A549 (cell line): Measurements from ENCODE around the gene ADGRL3. TPM values are rescaled to one million over a fixed set of nuclear protein-coding genes. Genes with fewer than 3 reads are reported as not detected.

Experiments
- ATAC-seq, 2 experiments: fragments of 200-7000 bp in 1 of 2; fragments of >200 bp in 1 of 2; cut with Nextera tagmentation in 1 of 2; cut with Tn5 transposase in 1 of 2; 3 replicates each; pipeline versions ENCODE4 v1.8.0 to v1.9.1; 2018 to 2020; ENCODE audit warnings: mild to moderate bottlenecking in 1 of 2, moderate library complexity in 1 of 2
- CTCF ChIA-PET: fragments of 300-600 bp; sonication (Branson Sonifier 250); formaldehyde crosslinking; extraction: SDS; loops from one replicate; lab custom pipeline; 2021; ENCODE audit warnings: antibody characterized with exemption, inconsistent platforms; lab: Yijun Ruan, JAX
- POLR2A ChIA-PET: fragments of 350-600 bp; formaldehyde crosslinking; extraction: SDS; loops from one replicate; lab custom pipeline; 2021; ENCODE audit warnings: antibody characterized with exemption, inconsistent platforms; lab: Yijun Ruan, JAX
- DNase-seq, 2 experiments: peaks; one replicate each; pipeline versions ENCODE4 v3.0.0 to v3.0.0-alpha.2; 2011 to 2016; ENCODE audit warnings: low read depth in 1 of 2, low spot score in 1 of 2
- FAIRE-seq: peaks from 2 replicates; lab custom pipeline; 2011; peaks lifted over from hg19 to GRCh38; lab: Jason Lieb, UNC
- H3K27ac ChIP-seq, 2 experiments: fragments of >200 bp; sonication (Bioruptor Twin); formaldehyde crosslinking; 3 replicates each; pipeline ENCODE4 v1.5.1; 2016 to 2017
- H3K4me1 ChIP-seq: fragments of >200 bp; sonication (Bioruptor Twin); formaldehyde crosslinking; 3 replicates; pipeline ENCODE4 v1.6.1; 2016
- H3K4me2 ChIP-seq: fragments of >200 bp; sonication (Bioruptor Twin); formaldehyde crosslinking; 3 replicates; pipeline ENCODE4 v1.6.1; 2016
- H3K4me3 ChIP-seq: fragments of >200 bp; sonication (Bioruptor Twin); formaldehyde crosslinking; 3 replicates; pipeline ENCODE4 v1.5.1; 2016
- H3K9me3 ChIP-seq: fragments of >200 bp; sonication (Bioruptor Twin); formaldehyde crosslinking; 3 replicates; pipeline ENCODE4 v1.6.1; 2016
- CBX2 ChIP-seq: fragments of 200-600 bp; sonication (generic); IDR thresholded peaks from 2 replicates; pipeline ENCODE4 v1.6.1; 2016; ENCODE audit warnings: low read depth, mild to moderate bottlenecking, borderline replicate concordance
- CBX8 ChIP-seq: fragments of 200-600 bp; sonication (generic); IDR thresholded peaks from 2 replicates; pipeline ENCODE4 v1.6.1; 2016
- CEBPB ChIP-seq, 2 experiments: fragments of >200 bp in 1 of 2; sonication (Bioruptor Twin) in 1 of 2; formaldehyde crosslinking in 1 of 2; IDR thresholded peaks; 2 replicates each; pipeline ENCODE4 v1.6.1; 2012 to 2016
- EHMT2 ChIP-seq: fragments of 200-600 bp; sonication (generic); IDR thresholded peaks from 2 replicates; pipeline ENCODE4 v1.6.1; 2016; ENCODE audit warnings: antibody characterized with exemption, low read depth, mild to moderate bottlenecking, moderate library complexity
- ELK1 ChIP-seq: fragments of 150-350 bp; IDR thresholded peaks from 2 replicates; pipeline ENCODE4 v1.6.1; 2014; ENCODE audit warnings: low read depth, mild to moderate bottlenecking, low read length
- EP300 ChIP-seq, 2 experiments: fragments of >200 bp; sonication (Bioruptor Twin); formaldehyde crosslinking; IDR thresholded peaks; 2 replicates in 1 of 2; 3 replicates in 1 of 2; pipeline ENCODE4 v1.6.1; 2016 to 2017
- ESRRA ChIP-seq: fragments of 150-350 bp; IDR thresholded peaks from 2 replicates; pipeline ENCODE4 v1.6.1; 2014; ENCODE audit warnings: mild to moderate bottlenecking, low read length, borderline replicate concordance
- FOSB ChIP-seq: fragments of 250-450 bp; sonication (Bioruptor Pico); IDR thresholded peaks from 2 replicates; pipeline ENCODE4 v1.5.0; 2020; ENCODE audit warnings: mild to moderate bottlenecking, moderate library complexity
- FOSL2 ChIP-seq, 2 experiments: fragments of 450-650 bp in 1 of 2; fragments of >200 bp in 1 of 2; sonication (Bioruptor Twin) in 1 of 2; formaldehyde crosslinking; IDR thresholded peaks; 2 replicates each; pipeline versions ENCODE4 v1.5.0 to v1.6.1; 2016 to 2020; ENCODE audit warnings: mild to moderate bottlenecking in 1 of 2, moderate library complexity in 1 of 2
- GATA3 ChIP-seq: IDR thresholded peaks from 2 replicates; pipeline ENCODE4 v1.6.1; 2012; ENCODE audit warnings: borderline replicate concordance
- HES2 ChIP-seq: fragments of >200 bp; sonication (Bioruptor Twin); formaldehyde crosslinking; IDR thresholded peaks from 2 replicates; pipeline ENCODE4 v1.6.1; 2016
- HEYL ChIP-seq: fragments of 250-450 bp; sonication (Bioruptor Pico); IDR thresholded peaks from 2 replicates; pipeline ENCODE4 v1.8.0; 2021; ENCODE audit warnings: mild to moderate bottlenecking, moderate library complexity
- HOXB13 ChIP-seq: fragments of 250-450 bp; sonication (Bioruptor Pico); IDR thresholded peaks from 2 replicates; pipeline ENCODE4 v1.5.0; 2020; ENCODE audit warnings: low read depth, mild to moderate bottlenecking, moderate library complexity
- HOXB5 ChIP-seq: fragments of 250-450 bp; sonication (Bioruptor Pico); IDR thresholded peaks from 2 replicates; pipeline ENCODE4 v1.5.0; 2020; ENCODE audit warnings: mild to moderate bottlenecking, moderate library complexity
- JUNB ChIP-seq: fragments of >200 bp; sonication (Bioruptor Twin); formaldehyde crosslinking; IDR thresholded peaks from 2 replicates; pipeline ENCODE4 v1.6.1; 2016
- KDM1A ChIP-seq: fragments of 200-600 bp; sonication (generic); IDR thresholded peaks from 2 replicates; pipeline ENCODE4 v1.6.1; 2016; ENCODE audit warnings: low read depth, mild to moderate bottlenecking
- MAFK ChIP-seq: fragments of 450-650 bp; IDR thresholded peaks from 2 replicates; pipeline ENCODE4 v1.6.1; 2014; ENCODE audit not compliant: partially characterized antibody
- MAZ ChIP-seq: fragments of 150-350 bp; IDR thresholded peaks from 2 replicates; pipeline ENCODE4 v1.6.1; 2014; ENCODE audit warnings: antibody characterized with exemption, low read depth, low read length, borderline replicate concordance
- NFE2L2 ChIP-seq: fragments of 150-350 bp; conservative IDR thresholded peaks from 2 replicates; pipeline ENCODE4 v1.6.1; 2014; ENCODE audit warnings: low read length
- NR3C1 ChIP-seq: fragments of >200 bp; sonication (Bioruptor Twin); formaldehyde crosslinking; IDR thresholded peaks from 3 replicates; pipeline ENCODE4 v1.6.1; 2017
- PHF8 ChIP-seq: fragments of 200-600 bp; sonication (generic); IDR thresholded peaks from 2 replicates; pipeline ENCODE4 v1.6.1; 2016; ENCODE audit warnings: low read depth, mild to moderate bottlenecking, antibody characterized with exemption, moderate library complexity, borderline replicate concordance
- POLR2A ChIP-seq: IDR thresholded peaks from 2 replicates; pipeline ENCODE4 v1.6.1; 2012; ENCODE audit warnings: mild to moderate bottlenecking, low read length
- RCOR1 ChIP-seq: fragments of 150-350 bp; IDR thresholded peaks from 2 replicates; pipeline ENCODE4 v1.6.1; 2014; ENCODE audit warnings: antibody characterized with exemption, low read length, low read depth
- RNF2 ChIP-seq: fragments of 200-600 bp; sonication (generic); IDR thresholded peaks from 2 replicates; pipeline ENCODE4 v1.6.1; 2016; ENCODE audit warnings: low read depth, mild to moderate bottlenecking, antibody characterized with exemption, moderate library complexity, borderline replicate concordance
- TP53 ChIP-seq: fragments of 250-450 bp; sonication (Bioruptor Pico); IDR thresholded peaks from 2 replicates; pipeline ENCODE4 v1.5.0; 2021; ENCODE audit warnings: mild to moderate bottlenecking, moderate library complexity
- ZNF302 ChIP-seq: fragments of 250-450 bp; sonication (Bioruptor Pico); IDR thresholded peaks from 2 replicates; pipeline ENCODE4 v1.9.0; 2021; ENCODE audit warnings: inconsistent platforms, mild to moderate bottlenecking, moderate library complexity
- WGBS: methylation state at CpG from one replicate; pipeline ENCODE4 v1.1.6; 2017; ENCODE audit errors: missing lambda C conversion rate; 5-methylcytosine and 5-hydroxymethylcytosine counted together
- polyA plus RNA-seq, 4 experiments: library from polyadenylated mRNA; depleted of rRNA in 3 of 4; stranded (reverse); fragments of >200 nt; fragmentation: RNase III in 1 of 4; extraction: RNeasy Plus Mini Kit Qiagen cat#74134 plus additional on column Dnase treatment in 1 of 4; gene quantifications; 2 replicates in 3 of 4; 3 replicates in 1 of 4; pipeline ENCODE4 v1.2.3, GENCODE V29; 2011 to 2017
- TF ChIP-seq, protein P1 (sequence below): fragments of >200 bp; sonication (Bioruptor Twin); formaldehyde crosslinking; IDR thresholded peaks from 3 replicates; pipeline ENCODE4 v1.5.1; 2016
- TF ChIP-seq, protein P2 (sequence below): fragments of 450-650 bp; IDR thresholded peaks from 2 replicates; pipeline ENCODE4 v1.6.1; 2014; ENCODE audit warnings: antibody characterized with exemption
- TF ChIP-seq, protein P3 (sequence below): fragments of 200-600 bp; sonication (generic); IDR thresholded peaks from 2 replicates; pipeline ENCODE4 v1.6.1; 2016; ENCODE audit warnings: antibody characterized with exemption, mild to moderate bottlenecking, moderate library complexity

The ADGRL3 gene
- polyA plus RNA-seq, 2 of the 4 experiments (the other 2 are of a cell fraction), result 0.05 to 0.12 TPM

- TF ChIP-seq, protein P1, sequence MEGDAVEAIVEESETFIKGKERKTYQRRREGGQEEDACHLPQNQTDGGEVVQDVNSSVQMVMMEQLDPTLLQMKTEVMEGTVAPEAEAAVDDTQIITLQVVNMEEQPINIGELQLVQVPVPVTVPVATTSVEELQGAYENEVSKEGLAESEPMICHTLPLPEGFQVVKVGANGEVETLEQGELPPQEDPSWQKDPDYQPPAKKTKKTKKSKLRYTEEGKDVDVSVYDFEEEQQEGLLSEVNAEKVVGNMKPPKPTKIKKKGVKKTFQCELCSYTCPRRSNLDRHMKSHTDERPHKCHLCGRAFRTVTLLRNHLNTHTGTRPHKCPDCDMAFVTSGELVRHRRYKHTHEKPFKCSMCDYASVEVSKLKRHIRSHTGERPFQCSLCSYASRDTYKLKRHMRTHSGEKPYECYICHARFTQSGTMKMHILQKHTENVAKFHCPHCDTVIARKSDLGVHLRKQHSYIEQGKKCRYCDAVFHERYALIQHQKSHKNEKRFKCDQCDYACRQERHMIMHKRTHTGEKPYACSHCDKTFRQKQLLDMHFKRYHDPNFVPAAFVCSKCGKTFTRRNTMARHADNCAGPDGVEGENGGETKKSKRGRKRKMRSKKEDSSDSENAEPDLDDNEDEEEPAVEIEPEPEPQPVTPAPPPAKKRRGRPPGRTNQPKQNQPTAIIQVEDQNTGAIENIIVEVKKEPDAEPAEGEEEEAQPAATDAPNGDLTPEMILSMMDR, result no peak
Observed at GRCh38 chr4:61596606-61597340, 396.6 kb downstream of the ADGRL3 start (continued).

DNA sequence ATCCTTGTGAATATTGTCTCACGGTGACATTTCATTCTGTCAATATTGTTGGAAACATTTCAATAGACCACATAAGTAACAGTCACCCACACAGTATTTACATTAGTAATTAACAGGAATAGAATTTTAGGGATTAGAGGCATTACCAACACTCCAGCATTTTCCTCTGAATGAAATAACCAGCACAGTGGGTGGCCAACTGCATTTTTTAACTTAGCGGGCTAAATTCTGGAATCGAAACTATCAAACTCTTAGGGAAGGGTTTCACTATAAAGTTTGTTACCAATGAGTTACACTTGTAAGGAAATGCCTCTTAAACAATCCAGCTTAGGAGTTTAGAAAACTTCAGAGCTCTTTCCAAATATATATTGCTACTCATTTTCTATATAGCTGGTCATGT is 403.0 kb downstream of the ADGRL3 start:
- H3K4me1 ChIP-seq, result no peaks in the 10 kb centered on the region
- H3K4me3 ChIP-seq, result no peak overlapping the region
- FAIRE-seq, result no peak
- H3K27ac ChIP-seq, result no peak overlapping the region
- no peaks in the 10 kb centered on the region for H3K9me3 ChIP-seq
- DNase-seq, result no peak
- CTCF ChIA-PET, result no interaction called here
- WGBS, result 62% methylated on average over 3 of the region's 3 CpGs
- no peak for TF ChIP-seq PHF8
- no peak for TF ChIP-seq NFE2L2
- TF ChIP-seq CBX8, result no peak
- no peak for TF ChIP-seq FOSB (CRISPR knock-in tag)
- TF ChIP-seq RCOR1, result no peak
- TF ChIP-seq ESRRA, result no peak
- TF ChIP-seq ELK1, result no peak
- no peak for TF ChIP-seq CBX2
- TF ChIP-seq RNF2, result no peak
- no peak for TF ChIP-seq NR3C1
- no peak for TF ChIP-seq ZNF302 (CRISPR knock-in tag)
- TF ChIP-seq HOXB5, result no peak
- no peak for TF ChIP-seq TP53
- TF ChIP-seq, all 56 proteins: peak for 0
- POLR2A ChIA-PET, result no interaction called here
- H3K4me2 ChIP-seq, result no peak overlapping the region
- ATAC-seq, result no peak

DNA sequence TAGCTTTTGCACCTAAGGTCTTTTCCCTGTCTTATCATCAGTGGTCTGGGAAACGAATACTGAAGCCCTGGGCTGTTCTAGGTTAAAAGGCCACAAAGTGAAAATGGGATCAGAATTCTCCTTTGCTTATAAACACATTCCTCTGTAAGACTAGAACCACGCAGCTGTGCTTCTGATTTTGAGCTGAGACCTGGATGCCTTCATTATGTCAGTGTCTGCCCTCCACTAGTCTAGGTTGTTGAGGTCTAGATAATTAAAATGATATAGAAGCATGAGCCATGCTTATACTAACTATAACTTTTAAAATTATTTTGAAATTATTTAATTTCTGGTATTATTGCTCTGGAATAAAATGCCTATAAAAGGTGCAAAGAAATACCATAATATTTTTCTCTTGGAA is 403.9 kb downstream of the ADGRL3 start:
- TF ChIP-seq POLR2A, result no peak
- no peak for TF ChIP-seq GATA3
- TF ChIP-seq, protein P2, sequence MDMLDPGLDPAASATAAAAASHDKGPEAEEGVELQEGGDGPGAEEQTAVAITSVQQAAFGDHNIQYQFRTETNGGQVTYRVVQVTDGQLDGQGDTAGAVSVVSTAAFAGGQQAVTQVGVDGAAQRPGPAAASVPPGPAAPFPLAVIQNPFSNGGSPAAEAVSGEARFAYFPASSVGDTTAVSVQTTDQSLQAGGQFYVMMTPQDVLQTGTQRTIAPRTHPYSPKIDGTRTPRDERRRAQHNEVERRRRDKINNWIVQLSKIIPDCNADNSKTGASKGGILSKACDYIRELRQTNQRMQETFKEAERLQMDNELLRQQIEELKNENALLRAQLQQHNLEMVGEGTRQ, result no peak
- no peak for TF ChIP-seq MAZ
- no peak for TF ChIP-seq FOSB (CRISPR knock-in tag)
- no peak for TF ChIP-seq MAFK
- TF ChIP-seq, protein P3, sequence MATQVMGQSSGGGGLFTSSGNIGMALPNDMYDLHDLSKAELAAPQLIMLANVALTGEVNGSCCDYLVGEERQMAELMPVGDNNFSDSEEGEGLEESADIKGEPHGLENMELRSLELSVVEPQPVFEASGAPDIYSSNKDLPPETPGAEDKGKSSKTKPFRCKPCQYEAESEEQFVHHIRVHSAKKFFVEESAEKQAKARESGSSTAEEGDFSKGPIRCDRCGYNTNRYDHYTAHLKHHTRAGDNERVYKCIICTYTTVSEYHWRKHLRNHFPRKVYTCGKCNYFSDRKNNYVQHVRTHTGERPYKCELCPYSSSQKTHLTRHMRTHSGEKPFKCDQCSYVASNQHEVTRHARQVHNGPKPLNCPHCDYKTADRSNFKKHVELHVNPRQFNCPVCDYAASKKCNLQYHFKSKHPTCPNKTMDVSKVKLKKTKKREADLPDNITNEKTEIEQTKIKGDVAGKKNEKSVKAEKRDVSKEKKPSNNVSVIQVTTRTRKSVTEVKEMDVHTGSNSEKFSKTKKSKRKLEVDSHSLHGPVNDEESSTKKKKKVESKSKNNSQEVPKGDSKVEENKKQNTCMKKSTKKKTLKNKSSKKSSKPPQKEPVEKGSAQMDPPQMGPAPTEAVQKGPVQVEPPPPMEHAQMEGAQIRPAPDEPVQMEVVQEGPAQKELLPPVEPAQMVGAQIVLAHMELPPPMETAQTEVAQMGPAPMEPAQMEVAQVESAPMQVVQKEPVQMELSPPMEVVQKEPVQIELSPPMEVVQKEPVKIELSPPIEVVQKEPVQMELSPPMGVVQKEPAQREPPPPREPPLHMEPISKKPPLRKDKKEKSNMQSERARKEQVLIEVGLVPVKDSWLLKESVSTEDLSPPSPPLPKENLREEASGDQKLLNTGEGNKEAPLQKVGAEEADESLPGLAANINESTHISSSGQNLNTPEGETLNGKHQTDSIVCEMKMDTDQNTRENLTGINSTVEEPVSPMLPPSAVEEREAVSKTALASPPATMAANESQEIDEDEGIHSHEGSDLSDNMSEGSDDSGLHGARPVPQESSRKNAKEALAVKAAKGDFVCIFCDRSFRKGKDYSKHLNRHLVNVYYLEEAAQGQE, result no peak
- TF ChIP-seq HOXB13 (CRISPR knock-in tag), result no peak
- TF ChIP-seq FOSL2 (IDR thresholded peaks at IDR 0.05), result no peak
- TF ChIP-seq FOSL2 (CRISPR knock-in tag; IDR thresholded peaks at IDR 0.05), result no peak
- TF ChIP-seq EHMT2, result no peak
- TF ChIP-seq RCOR1, result no peak
- no peak for TF ChIP-seq EP300 (IDR thresholded peaks at IDR 0.05)
- TF ChIP-seq HEYL (CRISPR knock-in tag), result no peak
- no peak for TF ChIP-seq HES2
- TF ChIP-seq KDM1A, result no peak
- TF ChIP-seq NFE2L2, result no peak
- no peak for TF ChIP-seq JUNB
- TF ChIP-seq NR3C1, result no peak
- TF ChIP-seq CEBPB (IDR thresholded peaks at IDR 0.05), result no peak
- WGBS, result 25% methylated on average over 2 of the region's 2 CpGs
- no peak overlapping the region for H3K4me2 ChIP-seq
- H3K9me3 ChIP-seq, result no peaks in the 10 kb centered on the region
- ChIA-PET POLR2A (no interaction called here), CTCF (no interaction called here)
- no peak overlapping the region for H3K27ac ChIP-seq
- FAIRE-seq (no peak), DNase-seq (no peak), ATAC-seq (no peak)
- no peaks in the 10 kb centered on the region for H3K4me1 ChIP-seq
- no peak overlapping the region for H3K4me3 ChIP-seq
